ENCODE data around the gene MFAP3.

The MFAP3 gene

DNA sequence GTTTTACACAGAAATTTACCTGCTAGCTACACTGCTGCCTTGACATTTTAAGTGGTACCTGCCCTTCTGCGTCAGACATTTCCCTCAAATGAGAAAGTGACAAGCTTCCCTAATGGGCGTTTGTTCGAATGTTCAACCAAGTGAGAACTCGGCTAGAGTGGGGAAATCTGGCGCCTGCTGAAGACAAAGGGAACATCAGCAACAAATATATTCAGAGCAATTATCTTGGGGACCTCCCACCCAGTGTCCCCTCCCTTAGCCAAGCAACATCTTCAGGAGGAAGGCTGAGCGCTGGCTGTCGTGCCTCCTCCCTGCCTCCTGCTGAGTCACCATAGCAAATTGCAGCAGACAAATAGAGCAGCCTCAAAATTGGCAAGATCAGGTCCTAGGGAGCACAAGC is 57.1 kb downstream of the MFAP3 start:
- no peak for DNase-seq

DNA sequence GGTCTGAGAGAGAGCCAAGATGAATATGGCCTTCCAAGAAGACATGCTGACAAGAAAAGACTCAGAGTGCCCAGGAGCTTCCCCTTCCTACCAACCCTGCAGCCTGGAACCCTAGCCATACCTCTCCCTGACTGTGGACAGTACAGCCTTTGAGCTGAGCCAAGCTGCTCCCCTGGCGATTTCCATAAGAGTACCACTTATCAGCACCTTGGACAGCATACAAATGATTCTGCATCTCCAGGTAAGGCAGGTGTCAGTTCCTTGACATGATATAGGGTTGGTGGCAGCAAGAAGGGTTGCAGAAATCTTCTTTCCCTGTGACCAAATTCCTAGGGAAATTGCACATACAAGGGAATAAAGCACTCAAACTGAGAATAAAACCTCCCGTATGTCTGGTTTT is 58.3 kb downstream of the MFAP3 start:
- no peak for DNase-seq

DNA sequence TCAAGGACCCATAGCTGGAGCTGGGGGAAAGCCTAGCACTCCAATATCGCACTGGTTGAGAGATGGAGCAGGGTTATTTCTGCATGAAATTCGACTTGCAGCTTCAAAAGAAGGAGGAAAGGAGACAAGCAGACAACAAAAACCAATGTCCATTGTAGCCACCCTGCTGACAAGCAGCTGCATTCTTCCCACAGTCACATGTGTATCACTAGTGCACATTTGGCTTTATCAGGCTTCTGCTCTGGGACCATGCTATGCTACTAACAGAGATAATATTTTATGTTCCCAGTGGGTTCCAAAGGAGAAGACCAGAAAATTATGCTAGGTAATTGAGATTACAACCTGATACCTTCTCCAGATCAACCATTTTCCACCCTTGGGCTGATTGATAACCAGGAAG is 59.7 kb downstream of the MFAP3 start:
- no peak for DNase-seq

DNA sequence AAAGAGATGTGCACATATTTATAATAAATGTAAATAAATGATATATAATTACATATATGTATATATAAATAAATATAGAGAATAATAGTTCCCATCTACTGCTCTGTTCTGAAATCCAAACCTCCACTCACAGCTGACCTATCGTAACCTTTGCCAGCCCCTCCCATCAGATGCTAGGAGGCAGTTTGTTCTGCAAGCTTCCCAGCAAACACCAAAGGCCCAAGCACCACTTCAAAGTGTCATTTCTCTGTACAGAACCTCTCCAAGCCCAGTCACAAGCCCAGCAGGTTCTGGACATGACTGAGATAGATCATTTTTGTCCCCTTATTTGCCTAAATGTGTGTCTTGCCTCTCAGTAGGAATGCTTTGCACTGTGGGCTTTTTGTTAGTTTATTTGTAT is 62.4 kb downstream of the MFAP3 start:
- no peak for DNase-seq

DNA sequence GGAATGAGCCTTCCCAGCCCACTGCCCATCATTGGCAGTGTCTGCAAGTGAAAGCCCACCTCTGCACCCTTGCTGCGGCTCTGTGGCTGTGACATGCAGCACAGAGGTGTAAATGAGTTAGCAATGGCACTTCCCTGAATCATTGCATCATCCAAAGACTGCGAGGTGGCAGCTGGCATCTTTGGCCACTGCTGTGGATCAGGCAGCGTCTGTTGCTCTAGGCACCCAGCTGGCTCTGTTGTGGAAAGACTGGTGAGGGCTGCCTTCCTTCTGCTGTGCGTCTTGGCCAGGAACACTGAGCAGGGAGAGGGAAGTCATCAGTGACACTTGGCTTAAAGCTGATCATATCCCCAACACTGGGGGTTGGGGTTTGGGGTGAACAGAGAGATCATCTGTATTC is 64.5 kb downstream of the MFAP3 start:
- no peak for DNase-seq

Measured in CD4-positive, alpha-beta T cell treated with Interleukin-6 for 4 hours (primary cell).